ENCODE data around the gene PGAP1.
A peak's percentile ranks its signal among the peaks of the same experiment; 100 is the strongest.
"Not testable (repeated sequence)": the region's sequence is repeated elsewhere in the genome, so short reads cannot be mapped to it uniquely, and the experiment has no call there.

The PGAP1 gene

DNA sequence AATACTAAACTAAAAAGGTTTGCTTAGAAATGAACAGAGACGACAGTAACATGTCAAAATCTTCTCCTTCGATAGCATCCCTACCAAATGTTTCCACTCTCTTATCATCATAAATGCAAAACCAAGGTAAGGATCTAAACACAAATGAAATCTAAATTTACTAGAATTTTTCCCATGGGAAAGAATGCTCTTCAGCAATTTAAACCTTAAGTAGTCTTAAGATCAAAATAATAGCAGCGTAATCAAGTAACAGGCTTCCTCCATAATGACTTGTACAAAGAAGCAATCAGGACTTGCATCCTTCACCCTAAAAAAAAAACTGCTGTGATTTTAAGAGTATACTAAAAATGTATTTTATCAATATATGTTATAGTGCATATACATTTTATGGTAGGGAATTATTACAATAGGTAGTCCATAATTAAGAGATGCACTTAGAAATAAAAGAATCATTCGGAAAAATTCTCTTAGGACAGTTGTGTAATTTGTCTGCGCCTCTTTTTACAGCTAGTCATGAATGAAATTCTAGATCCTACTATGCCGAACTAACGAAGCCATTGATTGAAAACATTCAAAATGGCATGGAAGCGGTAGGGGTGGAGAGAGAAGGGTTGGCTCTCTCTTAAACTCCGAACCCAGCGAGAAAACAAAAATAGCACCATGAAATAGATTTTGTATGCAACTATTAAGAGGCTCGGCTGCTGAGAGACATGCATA lies 1.3 kb downstream of the PGAP1 start:
- Histone ChIP-seq H3K9ac (ENCODE audit: low read length in 2 of 2) (peak overlapping the region; percentile 88 to 97), H3K27ac (ENCODE audit: low read length) (peak overlapping the region; percentile 77)

GRCh38 chr2:196924051-196924450 lies 2.5 kb downstream of the PGAP1 start:
- H3K27ac ChIP-seq (ENCODE audit: low read length), result no peak overlapping the region
- no peaks in the 10 kb centered on the region for H3K9me3 ChIP-seq (ENCODE audit: control insufficient read depth in 2 of 2, low read length in 2 of 2)
- no peak overlapping the region for H3K9ac ChIP-seq (ENCODE audit: low read length in 2 of 2)
- H3K27me3 ChIP-seq (ENCODE audit: control insufficient read depth in 1 of 2, insufficient read depth in 2 of 2, low read length in 2 of 2), result no peaks in the 10 kb centered on the region
- H3K4me3 ChIP-seq (ENCODE audit: low read length in 2 of 2), result no peak overlapping the region
- H3K36me3 ChIP-seq (ENCODE audit: control insufficient read depth in 2 of 2, insufficient read depth in 2 of 2, low read length in 2 of 2), result no peaks in the 10 kb centered on the region
- H3K4me1 ChIP-seq (ENCODE audit: control insufficient read depth, insufficient read depth, low read length), result no peaks in the 10 kb centered on the region

More for the DNA sequence above, 1.3 kb downstream of the PGAP1 start:
- H3K4me3 ChIP-seq (ENCODE audit: low read length in 2 of 2), result peak overlapping the region; percentile 86 to 89
- H3K9me3 ChIP-seq (ENCODE audit: control insufficient read depth in 2 of 2, low read length in 2 of 2), result no peaks in the 10 kb centered on the region
- no peaks in the 10 kb centered on the region for H3K4me1 ChIP-seq (ENCODE audit: control insufficient read depth, insufficient read depth, low read length)
- H3K27me3 ChIP-seq (ENCODE audit: control insufficient read depth in 1 of 2, insufficient read depth in 2 of 2, low read length in 2 of 2), result no peaks in the 10 kb centered on the region
- no peaks in the 10 kb centered on the region for H3K36me3 ChIP-seq (ENCODE audit: control insufficient read depth in 2 of 2, insufficient read depth in 2 of 2, low read length in 2 of 2)

GRCh38 chr2:196918927-196919326 lies 7.6 kb downstream of the PGAP1 start:
- H3K9me3 ChIP-seq (ENCODE audit: control insufficient read depth in 2 of 2, low read length in 2 of 2), result no peaks in the 10 kb centered on the region

GRCh38 chr2:196917802-196918201 lies 8.7 kb downstream of the PGAP1 start:
- Histone ChIP-seq H3K27me3 (ENCODE audit: control insufficient read depth in 1 of 2, insufficient read depth in 2 of 2, low read length in 2 of 2) (no peaks in the 10 kb centered on the region), H3K4me1 (ENCODE audit: control insufficient read depth, insufficient read depth, low read length) (no peaks in the 10 kb centered on the region), H3K27ac (ENCODE audit: low read length) (no peak overlapping the region), H3K9me3 (ENCODE audit: control insufficient read depth in 2 of 2, low read length in 2 of 2) (no peaks in the 10 kb centered on the region), H3K36me3 (ENCODE audit: control insufficient read depth in 2 of 2, insufficient read depth in 2 of 2, low read length in 2 of 2) (peaks cover 2 to 10% of the 10 kb centered on the region in 2 donors), H3K4me3 (ENCODE audit: low read length in 2 of 2) (no peak overlapping the region), H3K9ac (ENCODE audit: low read length in 2 of 2) (no peak overlapping the region)

More at GRCh38 chr2:196918927-196919326, 7.6 kb downstream of the PGAP1 start:
- H3K9ac ChIP-seq (ENCODE audit: low read length in 2 of 2), result no peak overlapping the region
- H3K4me3 ChIP-seq (ENCODE audit: low read length in 2 of 2), result no peak overlapping the region
- no peak overlapping the region for H3K27ac ChIP-seq (ENCODE audit: low read length)
- H3K4me1 ChIP-seq (ENCODE audit: control insufficient read depth, insufficient read depth, low read length), result no peaks in the 10 kb centered on the region
- peaks cover 0 to 6% of the 10 kb centered on the region in 2 donors for H3K36me3 ChIP-seq (ENCODE audit: control insufficient read depth in 2 of 2, insufficient read depth in 2 of 2, low read length in 2 of 2)
- H3K27me3 ChIP-seq (ENCODE audit: control insufficient read depth in 1 of 2, insufficient read depth in 2 of 2, low read length in 2 of 2), result no peaks in the 10 kb centered on the region

- Histone ChIP-seq H3K9ac (ENCODE audit: low read length in 2 of 2) (no peak overlapping the region), H3K4me3 (ENCODE audit: low read length in 2 of 2) (no peak overlapping the region), H3K4me1 (ENCODE audit: control insufficient read depth, insufficient read depth, low read length) (no peaks in the 10 kb centered on the region), H3K27me3 (ENCODE audit: control insufficient read depth in 1 of 2, insufficient read depth in 2 of 2, low read length in 2 of 2) (no peaks in the 10 kb centered on the region), H3K36me3 (ENCODE audit: control insufficient read depth in 2 of 2, insufficient read depth in 2 of 2, low read length in 2 of 2) (peaks cover 2 to 10% of the 10 kb centered on the region in 2 donors), H3K27ac (ENCODE audit: low read length) (no peak overlapping the region), H3K9me3 (ENCODE audit: control insufficient read depth in 2 of 2, low read length in 2 of 2) (no peaks in the 10 kb centered on the region)
These were observed 10.9 kb downstream of the PGAP1 start for GRCh38 chr2:196915507-196916189.

DNA sequence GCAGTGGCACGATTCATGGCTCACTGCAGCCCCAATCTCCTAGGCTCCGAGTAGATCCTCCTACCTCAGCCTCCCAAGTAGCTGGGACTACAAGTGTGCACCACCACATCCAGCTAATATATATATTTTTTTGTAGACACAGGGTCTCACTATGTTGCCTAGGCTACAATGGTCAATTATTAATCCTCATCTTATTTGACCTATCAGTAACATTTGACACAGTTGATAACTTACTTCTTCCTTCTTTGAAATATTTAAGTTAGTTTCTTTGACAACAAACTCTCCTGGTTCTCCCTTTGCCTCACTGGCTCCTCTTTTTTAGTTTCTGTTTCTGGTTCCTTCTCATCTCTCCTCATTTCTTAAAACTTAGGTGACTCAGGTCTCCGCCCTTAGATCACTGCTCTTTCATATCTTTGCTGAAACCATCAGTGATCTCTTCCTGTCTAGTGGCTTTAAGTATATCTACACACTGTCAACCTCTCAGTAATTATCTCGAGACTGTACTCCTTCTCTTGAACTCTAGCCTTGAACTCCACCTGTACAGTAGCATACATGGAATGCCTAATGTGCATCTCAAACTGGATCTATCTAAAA lies 11.5 kb downstream of the PGAP1 start:
- H3K36me3 ChIP-seq (ENCODE audit: control insufficient read depth in 2 of 2, insufficient read depth in 2 of 2, low read length in 2 of 2), result peaks cover 2 to 10% of the 10 kb centered on the region in 2 donors
- no peaks in the 10 kb centered on the region for H3K4me1 ChIP-seq (ENCODE audit: control insufficient read depth, insufficient read depth, low read length)
- H3K9ac ChIP-seq (ENCODE audit: low read length in 2 of 2), result no peak overlapping the region
- no peaks in the 10 kb centered on the region for H3K9me3 ChIP-seq (ENCODE audit: control insufficient read depth in 2 of 2, low read length in 2 of 2)
- no peak overlapping the region for H3K4me3 ChIP-seq (ENCODE audit: low read length in 2 of 2)
- no peak overlapping the region for H3K27ac ChIP-seq (ENCODE audit: low read length)
- H3K27me3 ChIP-seq (ENCODE audit: control insufficient read depth in 1 of 2, insufficient read depth in 2 of 2, low read length in 2 of 2), result no peaks in the 10 kb centered on the region

GRCh38 chr2:196913691-196914090 lies 12.8 kb downstream of the PGAP1 start:
- Histone ChIP-seq H3K36me3 (ENCODE audit: control insufficient read depth in 2 of 2, insufficient read depth in 2 of 2, low read length in 2 of 2) (peaks cover 2 to 10% of the 10 kb centered on the region in 2 donors), H3K27me3 (ENCODE audit: control insufficient read depth in 1 of 2, insufficient read depth in 2 of 2, low read length in 2 of 2) (no peaks in the 10 kb centered on the region), H3K9me3 (ENCODE audit: control insufficient read depth in 2 of 2, low read length in 2 of 2) (no peaks in the 10 kb centered on the region), H3K27ac (ENCODE audit: low read length) (no peak overlapping the region), H3K4me1 (ENCODE audit: control insufficient read depth, insufficient read depth, low read length) (no peaks in the 10 kb centered on the region), H3K9ac (ENCODE audit: low read length in 2 of 2) (no peak overlapping the region), H3K4me3 (ENCODE audit: low read length in 2 of 2) (no peak overlapping the region)

- H3K4me1 ChIP-seq (ENCODE audit: control insufficient read depth, insufficient read depth, low read length); H3K27me3 ChIP-seq (ENCODE audit: control insufficient read depth in 1 of 2, insufficient read depth in 2 of 2, low read length in 2 of 2); H3K36me3 ChIP-seq (ENCODE audit: control insufficient read depth in 2 of 2, insufficient read depth in 2 of 2, low read length in 2 of 2); H3K27ac ChIP-seq (ENCODE audit: low read length); H3K4me3 ChIP-seq (ENCODE audit: low read length in 2 of 2); H3K9ac ChIP-seq (ENCODE audit: low read length in 2 of 2); H3K9me3 ChIP-seq (ENCODE audit: control insufficient read depth in 2 of 2, low read length in 2 of 2): not testable (repeated sequence)
These were observed 21.1 kb downstream of the PGAP1 start for GRCh38 chr2:196905365-196905764.

- peaks cover under 1 to 13% of the 10 kb centered on the region in 2 donors for H3K36me3 ChIP-seq (ENCODE audit: control insufficient read depth in 2 of 2, insufficient read depth in 2 of 2, low read length in 2 of 2)
- H3K27me3 ChIP-seq (ENCODE audit: control insufficient read depth in 1 of 2, insufficient read depth in 2 of 2, low read length in 2 of 2), result no peaks in the 10 kb centered on the region
- no peaks in the 10 kb centered on the region for H3K4me1 ChIP-seq (ENCODE audit: control insufficient read depth, insufficient read depth, low read length)
- H3K27ac ChIP-seq (ENCODE audit: low read length), result no peak overlapping the region
- no peak overlapping the region for H3K9ac ChIP-seq (ENCODE audit: low read length in 2 of 2)
- H3K9me3 ChIP-seq (ENCODE audit: control insufficient read depth in 2 of 2, low read length in 2 of 2), result no peaks in the 10 kb centered on the region
- H3K4me3 ChIP-seq (ENCODE audit: low read length in 2 of 2), result no peak overlapping the region
These were observed 23.7 kb downstream of the PGAP1 start for GRCh38 chr2:196902828-196903227.

GRCh38 chr2:196900843-196901242 lies 25.7 kb downstream of the PGAP1 start:
- H3K9me3 ChIP-seq (ENCODE audit: control insufficient read depth in 2 of 2, low read length in 2 of 2), result no peaks in the 10 kb centered on the region
- no peak overlapping the region for H3K27ac ChIP-seq (ENCODE audit: low read length)
- peaks cover 6 to 13% of the 10 kb centered on the region in 2 donors for H3K36me3 ChIP-seq (ENCODE audit: control insufficient read depth in 2 of 2, insufficient read depth in 2 of 2, low read length in 2 of 2)
- H3K4me1 ChIP-seq (ENCODE audit: control insufficient read depth, insufficient read depth, low read length), result no peaks in the 10 kb centered on the region
- H3K4me3 ChIP-seq (ENCODE audit: low read length in 2 of 2), result no peak overlapping the region
- H3K27me3 ChIP-seq (ENCODE audit: control insufficient read depth in 1 of 2, insufficient read depth in 2 of 2, low read length in 2 of 2), result no peaks in the 10 kb centered on the region
- no peak overlapping the region for H3K9ac ChIP-seq (ENCODE audit: low read length in 2 of 2)

DNA sequence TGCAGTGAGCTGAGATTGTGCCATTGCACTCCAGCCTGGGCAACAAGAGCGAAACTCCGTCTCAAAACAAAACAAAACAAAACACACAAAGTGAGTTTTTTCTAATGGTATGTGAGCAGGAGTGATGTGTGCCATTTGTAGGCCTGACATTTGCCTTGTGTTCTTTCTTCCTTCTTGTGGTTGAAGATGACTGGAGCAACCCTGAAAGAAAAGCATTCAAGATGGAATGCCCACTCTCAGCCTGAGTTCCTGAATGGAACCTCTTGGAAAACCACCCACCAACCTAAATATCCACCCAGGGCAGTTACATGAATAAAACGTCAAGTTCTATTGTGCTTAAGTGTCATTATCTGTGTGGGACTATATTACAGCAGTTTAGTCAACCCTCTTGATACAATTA lies 26.5 kb downstream of the PGAP1 start:
- Histone ChIP-seq H3K9me3 (ENCODE audit: control insufficient read depth in 2 of 2, low read length in 2 of 2) (no peaks in the 10 kb centered on the region), H3K27ac (ENCODE audit: low read length) (no peak overlapping the region), H3K4me3 (ENCODE audit: low read length in 2 of 2) (no peak overlapping the region), H3K27me3 (ENCODE audit: control insufficient read depth in 1 of 2, insufficient read depth in 2 of 2, low read length in 2 of 2) (no peaks in the 10 kb centered on the region), H3K9ac (ENCODE audit: low read length in 2 of 2) (no peak overlapping the region), H3K36me3 (ENCODE audit: control insufficient read depth in 2 of 2, insufficient read depth in 2 of 2, low read length in 2 of 2) (peaks cover 6 to 15% of the 10 kb centered on the region in 2 donors), H3K4me1 (ENCODE audit: control insufficient read depth, insufficient read depth, low read length) (no peaks in the 10 kb centered on the region)

Measured in stomach smooth muscle (tissue), 2 donors.